H9 (cell line): Measurements from ENCODE around the gene FKBP4. TPM values are rescaled to one million over a fixed set of nuclear protein-coding genes. Genes with fewer than 3 reads are reported as not detected.
A peak's percentile ranks its signal among the peaks of the same experiment; 100 is the strongest.

ENCODE experiments used
- DNase-seq: peaks from one replicate; pipeline ENCODE4 v3.0.0-alpha.2; 2017
- H2AFZ ChIP-seq: one replicate; pipeline ENCODE4 v1.6.1; 2013; ENCODE audit warnings: mild to moderate bottlenecking, low read length, control low read depth, moderate library complexity
- H2AK5ac ChIP-seq: 2 replicates; pipeline ENCODE4 v1.6.1; 2013; ENCODE audit warnings: low read length, control low read depth, mixed read lengths; ENCODE audit not compliant: insufficient read length
- H2BK120ac ChIP-seq: one replicate; pipeline ENCODE4 v1.6.1; 2013; ENCODE audit warnings: low read depth, mild to moderate bottlenecking, low read length, control low read depth, inconsistent platforms; ENCODE audit not compliant: poor library complexity, severe bottlenecking
- H2BK12ac ChIP-seq: 2 replicates; pipeline ENCODE4 v1.6.1; 2013; ENCODE audit warnings: low read length, control low read depth, mixed read lengths, low read depth; ENCODE audit not compliant: insufficient read length
- H2BK15ac ChIP-seq: 2 replicates; pipeline ENCODE4 v1.6.1; 2013; ENCODE audit warnings: low read depth, low read length, control low read depth
- H2BK20ac ChIP-seq: one replicate; pipeline ENCODE4 v1.6.1; 2013; ENCODE audit warnings: low read depth, mild to moderate bottlenecking, low read length, control low read depth, inconsistent platforms; ENCODE audit not compliant: poor library complexity, severe bottlenecking
- H2BK5ac ChIP-seq: 2 replicates; pipeline ENCODE4 v1.6.1; 2013; ENCODE audit warnings: low read length, control low read depth, mixed read lengths; ENCODE audit not compliant: insufficient read length
- H3K14ac ChIP-seq: 2 replicates; pipeline ENCODE4 v1.6.1; 2013; ENCODE audit warnings: low read length, control low read depth; ENCODE audit not compliant: insufficient read depth
- H3K18ac ChIP-seq: 2 replicates; pipeline ENCODE4 v1.6.1; 2013; ENCODE audit warnings: low read depth, mild to moderate bottlenecking, mixed read lengths, low read length, control low read depth; ENCODE audit not compliant: insufficient read length
- H3K23ac ChIP-seq: 2 replicates; pipeline ENCODE4 v1.6.1; 2013; ENCODE audit warnings: low read length, control low read depth, mixed read lengths, low read depth; ENCODE audit not compliant: insufficient read length
- H3K23me2 ChIP-seq: 2 replicates; pipeline ENCODE4 v1.6.1; 2013; ENCODE audit warnings: low read depth, mild to moderate bottlenecking, mixed read lengths, low read length, control low read depth; ENCODE audit not compliant: insufficient read length, poor library complexity, severe bottlenecking
- H3K27ac ChIP-seq: 2 replicates; pipeline ENCODE4 v1.5.1; 2013; ENCODE audit warnings: low read length, control low read depth, mixed read lengths, low read depth; ENCODE audit not compliant: insufficient read length
- H3K27me3 ChIP-seq: 2 replicates; pipeline ENCODE4 v1.6.1; 2013; ENCODE audit warnings: low read length, control low read depth, inconsistent platforms; ENCODE audit not compliant: insufficient read depth
- H3K4ac ChIP-seq: 2 replicates; pipeline ENCODE4 v1.6.1; 2013; ENCODE audit warnings: low read depth, mild to moderate bottlenecking, control low read depth, inconsistent platforms, low read length, moderate library complexity
- H3K4me1 ChIP-seq: 2 replicates; pipeline ENCODE4 v1.6.1; 2013; ENCODE audit warnings: low read length, control low read depth, inconsistent platforms; ENCODE audit not compliant: insufficient read depth
- H3K4me2 ChIP-seq: 2 replicates; pipeline ENCODE4 v1.6.1; 2013; ENCODE audit warnings: low read length, control low read depth, mixed read lengths; ENCODE audit not compliant: insufficient read length, insufficient read depth
- H3K56ac ChIP-seq: 2 replicates; pipeline ENCODE4 v1.6.1; 2013; ENCODE audit warnings: low read depth, mild to moderate bottlenecking, mixed read lengths, low read length, control low read depth; ENCODE audit not compliant: insufficient read length
- H3K79me1 ChIP-seq: 2 replicates; pipeline ENCODE4 v1.6.1; 2013; ENCODE audit warnings: low read depth, mild to moderate bottlenecking, moderate library complexity, low read length, control low read depth, inconsistent platforms; ENCODE audit not compliant: insufficient read depth, poor library complexity, severe bottlenecking
- H3K79me2 ChIP-seq: 2 replicates; pipeline ENCODE4 v1.6.1; 2013; ENCODE audit warnings: low read length, control low read depth, inconsistent platforms; ENCODE audit not compliant: insufficient read depth
- H3K9ac ChIP-seq: 2 replicates; pipeline ENCODE4 v1.6.1; 2013; ENCODE audit warnings: low read length, control low read depth, mixed read lengths; ENCODE audit not compliant: insufficient read length; ENCODE audit errors: extremely low read depth
- H3K9me3 ChIP-seq: one replicate; pipeline ENCODE4 v1.6.1; 2013; ENCODE audit warnings: low read depth, low read length, inconsistent platforms; ENCODE audit not compliant: control insufficient read depth
- H3T11ph ChIP-seq: one replicate; pipeline ENCODE4 v1.6.1; 2013; ENCODE audit warnings: mild to moderate bottlenecking, low read length, control low read depth, inconsistent platforms
- H4K20me1 ChIP-seq: one replicate; pipeline ENCODE4 v1.6.1; 2013; ENCODE audit not compliant: control insufficient read depth, insufficient read length, insufficient read depth
- H4K5ac ChIP-seq: 2 replicates; pipeline ENCODE4 v1.6.1; 2013; ENCODE audit warnings: low read depth, mild to moderate bottlenecking, mixed read lengths, low read length, control low read depth; ENCODE audit not compliant: insufficient read length
- H4K8ac ChIP-seq: replicated peaks from 2 replicates; pipeline ENCODE4 v1.6.1; 2013; ENCODE audit warnings: low read length, control low read depth, mixed read lengths, low read depth; ENCODE audit not compliant: insufficient read length
- H4K91ac ChIP-seq: 2 replicates; pipeline ENCODE4 v1.6.1; 2013; ENCODE audit warnings: low read depth, mild to moderate bottlenecking, moderate library complexity, mixed read lengths, low read length, control low read depth; ENCODE audit not compliant: insufficient read length
- H3K27ac Mint-ChIP-seq, 3 experiments: 2 replicates in 2 of 3; 3 replicates in 1 of 3; pipeline ENCODE4 v1.8.0; 2020 to 2021; ENCODE audit warnings: mixed read lengths in 3 of 3, mild to moderate bottlenecking in 1 of 3, moderate library complexity in 1 of 3
- H3K27me3 Mint-ChIP-seq: 2 replicates; pipeline ENCODE4 v1.8.0; 2021; ENCODE audit warnings: low read depth, mild to moderate bottlenecking, moderate library complexity, mixed read lengths
- H3K36me3 Mint-ChIP-seq, 3 experiments: 2 replicates in 2 of 3; 3 replicates in 1 of 3; pipeline ENCODE4 v1.8.0; 2020 to 2021; ENCODE audit warnings: low read depth in 3 of 3, mixed read lengths in 3 of 3; ENCODE audit not compliant: insufficient read depth in 1 of 3
- H3K4me1 Mint-ChIP-seq, 2 experiments: 2 replicates each; pipeline ENCODE4 v1.8.0; 2020; ENCODE audit warnings: mixed read lengths in 2 of 2
- H3K4me3 Mint-ChIP-seq, 2 experiments: 2 replicates in 1 of 2; 3 replicates in 1 of 2; pipeline ENCODE4 v1.8.0; 2020 to 2021; ENCODE audit warnings: mild to moderate bottlenecking in 2 of 2, mixed read lengths in 2 of 2, moderate library complexity in 1 of 2
- H3K9me3 Mint-ChIP-seq, 2 experiments: 2 replicates in 1 of 2; 3 replicates in 1 of 2; pipeline ENCODE4 v1.8.0; 2020; ENCODE audit warnings: mild to moderate bottlenecking in 2 of 2, mixed read lengths in 2 of 2, moderate library complexity in 1 of 2
- WGBS: extraction: QIAGEN DNeasy Blood & Tissue Kit; methylation state at CpG from one replicate; pipeline ENCODE4 v1.1.7; 2013; ENCODE audit warnings: missing lambda C conversion rate, low lambda C conversion rate, mixed read lengths; ENCODE audit not compliant: insufficient read length; ENCODE audit errors: extremely low coverage; 5-methylcytosine and 5-hydroxymethylcytosine counted together
- total RNA-seq: library from RNA; stranded (reverse); gene quantifications from 2 replicates; pipeline ENCODE4 v1.2.1, GENCODE V29; 2021
- TF ChIP-seq, protein P1 (sequence below): fragments of 200-600 bp; sonication (generic); conservative IDR thresholded peaks from 3 replicates; pipeline ENCODE4 v1.8.0; 2021; ENCODE audit warnings: antibody characterized with exemption, mild to moderate bottlenecking

Gene FKBP4
- total RNA-seq, 1 experiment from 2014 or later: 221 TPM

DNA sequence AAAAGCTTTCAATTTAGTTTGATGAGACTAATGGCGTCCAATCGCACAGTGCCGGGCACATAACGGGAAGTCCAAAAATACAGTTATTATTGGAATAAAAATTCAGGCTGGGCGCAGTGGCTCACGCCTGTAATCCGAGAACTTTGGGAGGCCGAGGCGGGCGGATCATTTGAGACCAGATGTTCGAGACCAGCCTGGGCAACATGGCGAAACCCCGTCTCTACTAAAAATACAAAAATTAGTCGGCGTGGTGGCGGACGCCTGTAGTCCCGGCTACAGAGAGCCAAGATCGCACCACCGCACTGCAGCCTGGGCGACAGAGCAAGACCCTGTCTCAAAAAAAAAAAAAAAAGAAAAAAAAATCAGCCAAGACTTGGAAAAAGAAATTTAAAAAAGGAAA, 1.2 kb upstream of the FKBP4 start:
- H3K4ac ChIP-seq: no peak overlapping the region
- Mint-ChIP-seq H3K4me3 (peak overlapping the region; percentile 73 to 83), H3K27me3 (peaks cover 17% of the 10 kb centered on the region), H3K9me3 (peaks cover 0 to 3% of the 10 kb centered on the region in 2 experiments; a peak in 3 of 5 replicates), H3K36me3 (peaks cover 23 to 26% (median 24%) of the 10 kb centered on the region in 3 experiments), H3K4me1 (peaks cover 19 to 34% of the 10 kb centered on the region in 2 experiments), H3K27ac (no peak overlapping the region; a peak in 1 of 7 replicates)
- no peaks in the 10 kb centered on the region for H4K20me1 ChIP-seq
- no peak overlapping the region for H2BK15ac ChIP-seq
- H3K18ac ChIP-seq: no peak overlapping the region
- H3K23ac ChIP-seq: no peak overlapping the region
- no peaks in the 10 kb centered on the region for H3K27me3 ChIP-seq
- H3K27ac ChIP-seq: no peak overlapping the region
- no peak for DNase-seq
- H3T11ph ChIP-seq: no peak overlapping the region
- no peak overlapping the region for H4K91ac ChIP-seq
- no peak overlapping the region for H2AK5ac ChIP-seq
- H3K4me1 ChIP-seq: no peaks in the 10 kb centered on the region; the same call in 1 of the 2 replicates
- no peak overlapping the region for H2BK120ac ChIP-seq
- H3K79me2 ChIP-seq: peaks cover 8% of the 10 kb centered on the region; the same call in 1 of the 2 replicates
- TF ChIP-seq, protein P1, sequence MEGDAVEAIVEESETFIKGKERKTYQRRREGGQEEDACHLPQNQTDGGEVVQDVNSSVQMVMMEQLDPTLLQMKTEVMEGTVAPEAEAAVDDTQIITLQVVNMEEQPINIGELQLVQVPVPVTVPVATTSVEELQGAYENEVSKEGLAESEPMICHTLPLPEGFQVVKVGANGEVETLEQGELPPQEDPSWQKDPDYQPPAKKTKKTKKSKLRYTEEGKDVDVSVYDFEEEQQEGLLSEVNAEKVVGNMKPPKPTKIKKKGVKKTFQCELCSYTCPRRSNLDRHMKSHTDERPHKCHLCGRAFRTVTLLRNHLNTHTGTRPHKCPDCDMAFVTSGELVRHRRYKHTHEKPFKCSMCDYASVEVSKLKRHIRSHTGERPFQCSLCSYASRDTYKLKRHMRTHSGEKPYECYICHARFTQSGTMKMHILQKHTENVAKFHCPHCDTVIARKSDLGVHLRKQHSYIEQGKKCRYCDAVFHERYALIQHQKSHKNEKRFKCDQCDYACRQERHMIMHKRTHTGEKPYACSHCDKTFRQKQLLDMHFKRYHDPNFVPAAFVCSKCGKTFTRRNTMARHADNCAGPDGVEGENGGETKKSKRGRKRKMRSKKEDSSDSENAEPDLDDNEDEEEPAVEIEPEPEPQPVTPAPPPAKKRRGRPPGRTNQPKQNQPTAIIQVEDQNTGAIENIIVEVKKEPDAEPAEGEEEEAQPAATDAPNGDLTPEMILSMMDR: no peak
- no peak overlapping the region for H4K5ac ChIP-seq
- no peak overlapping the region for H2BK5ac ChIP-seq
- no peak overlapping the region for H2AFZ ChIP-seq
- H3K79me1 ChIP-seq: no peaks in the 10 kb centered on the region
- H4K8ac ChIP-seq: no peak overlapping the region
- peaks cover 12% of the 10 kb centered on the region for H3K23me2 ChIP-seq
- no peaks in the 10 kb centered on the region for H3K9me3 ChIP-seq
- H2BK12ac ChIP-seq: no peak overlapping the region
- no peak overlapping the region for H3K56ac ChIP-seq
- H2BK20ac ChIP-seq: no peak overlapping the region
- no CpG with 5 or more reads among the region's 21 CpGs for WGBS
- H3K4me2 ChIP-seq: peak overlapping the region; percentile 87
- H3K14ac ChIP-seq: no peak overlapping the region
- no peak overlapping the region for H3K9ac ChIP-seq
